ENCODE results near the gene SMC1B.

SMC1B gene

GRCh38 chr22:45318558-45319323 is 94.7 kb downstream of the SMC1B start:
- DNase-seq = peak; percentile 43

- peak; percentile 88 for DNase-seq
Measured at GRCh38 chr22:45318168-45318557, 95.2 kb downstream of the SMC1B start.

- no peak for DNase-seq
Measured at GRCh38 chr22:45317551-45318167, 95.7 kb downstream of the SMC1B start.

GRCh38 chr22:45316796-45317526 is 96.4 kb downstream of the SMC1B start:
- DNase-seq = no peak

DNA sequence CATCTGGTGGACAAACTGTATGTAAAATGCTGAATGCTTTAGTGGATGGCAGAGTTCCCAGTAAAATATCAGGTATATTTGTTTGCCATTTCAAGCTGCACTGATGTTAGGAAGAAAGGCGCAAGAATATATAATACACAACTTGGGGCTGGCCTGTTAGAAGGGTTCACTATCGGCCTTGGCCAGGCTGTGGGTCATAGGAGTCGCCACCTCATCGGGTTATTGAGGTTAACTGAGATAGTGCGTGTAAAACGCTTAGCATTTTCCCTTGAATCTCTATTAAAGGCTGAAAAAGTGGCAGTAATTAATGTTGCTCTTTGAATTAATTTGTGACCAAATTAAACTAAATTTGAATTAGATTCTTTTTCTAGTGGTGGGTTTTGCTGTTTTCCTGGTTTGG is 98.6 kb downstream of the SMC1B start:
- no peak for DNase-seq

GRCh38 chr22:45314054-45314721 is 99.2 kb downstream of the SMC1B start:
- no peak for DNase-seq

- DNase-seq = no peak
Measured at GRCh38 chr22:45312856-45313255, 100.5 kb downstream of the SMC1B start.

- DNase-seq = no peak
Measured at GRCh38 chr22:45312415-45312814, 101.0 kb downstream of the SMC1B start.

- DNase-seq = no peak
Measured at GRCh38 chr22:45310977-45311531, 102.3 kb downstream of the SMC1B start.

- DNase-seq = no peak
Measured at GRCh38 chr22:45310331-45310976, 102.9 kb downstream of the SMC1B start.

- peak; percentile 95 for DNase-seq
Measured at GRCh38 chr22:45309422-45310227, 103.8 kb downstream of the SMC1B start, which contains the start of gene FAM118A. FAM118A (plus strand) TSS chr22:45309934; CDS start chr22:45322380, 12,446 bp downstream.

GRCh38 chr22:45308957-45309421 is 104.4 kb downstream of the SMC1B start:
- peak; percentile 24 for DNase-seq

DNA sequence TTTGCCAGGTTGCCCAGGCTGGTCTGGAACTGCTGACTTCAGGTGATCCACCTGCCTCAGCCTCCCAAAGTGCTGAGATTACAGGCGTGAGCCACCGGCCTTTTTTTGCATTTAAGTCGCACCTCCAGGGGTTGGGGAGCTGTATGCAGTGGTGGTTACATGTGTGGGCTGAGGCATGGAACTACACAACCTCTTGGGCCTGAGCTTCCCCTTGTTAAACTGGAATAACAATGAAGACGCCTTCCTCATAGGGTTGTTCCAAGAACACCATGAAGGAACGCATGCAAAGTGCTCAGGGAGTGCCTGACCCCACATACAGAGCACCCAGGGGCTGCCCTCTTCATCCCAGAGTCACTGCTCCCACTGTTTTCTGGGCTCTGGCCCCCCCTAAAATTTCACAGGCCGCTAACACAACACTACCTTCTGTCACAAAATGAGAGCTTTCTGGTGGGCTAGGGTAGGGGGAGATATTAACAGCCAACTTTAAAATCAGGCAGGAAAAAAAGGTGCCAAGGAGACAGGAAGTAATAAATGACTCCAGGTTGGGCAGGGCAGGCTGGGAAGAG is 104.9 kb downstream of the SMC1B start:
- no peak for DNase-seq

- DNase-seq = no peak
Measured at GRCh38 chr22:45306139-45306538, 107.3 kb downstream of the SMC1B start.

GRCh38 chr22:45305456-45306075 is 107.8 kb downstream of the SMC1B start:
- DNase-seq = no peak

- no peak for DNase-seq
Measured at GRCh38 chr22:45304971-45305370, 108.4 kb downstream of the SMC1B start.

DNA sequence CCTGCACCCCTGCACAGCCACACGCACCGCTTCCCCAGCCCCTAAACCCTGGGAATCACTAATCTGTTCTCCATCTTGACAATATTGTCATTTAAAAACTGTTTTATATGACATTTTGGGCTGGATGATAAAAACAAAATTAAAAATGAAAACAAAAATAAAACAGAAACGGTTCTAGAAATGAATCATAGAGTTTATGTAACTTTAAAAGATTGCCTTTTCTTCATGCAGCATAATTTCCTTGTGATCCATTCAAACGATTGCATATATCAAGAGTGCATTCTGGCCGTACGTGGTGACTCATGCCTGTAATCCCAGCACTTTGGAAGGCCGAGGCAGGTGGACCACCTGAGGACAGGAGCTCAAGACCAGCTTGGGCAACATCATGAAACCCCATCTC is 110.2 kb downstream of the SMC1B start:
- DNase-seq = no peak

- no peak for DNase-seq
Measured at GRCh38 chr22:45302751-45303150, 110.6 kb downstream of the SMC1B start.

DNA sequence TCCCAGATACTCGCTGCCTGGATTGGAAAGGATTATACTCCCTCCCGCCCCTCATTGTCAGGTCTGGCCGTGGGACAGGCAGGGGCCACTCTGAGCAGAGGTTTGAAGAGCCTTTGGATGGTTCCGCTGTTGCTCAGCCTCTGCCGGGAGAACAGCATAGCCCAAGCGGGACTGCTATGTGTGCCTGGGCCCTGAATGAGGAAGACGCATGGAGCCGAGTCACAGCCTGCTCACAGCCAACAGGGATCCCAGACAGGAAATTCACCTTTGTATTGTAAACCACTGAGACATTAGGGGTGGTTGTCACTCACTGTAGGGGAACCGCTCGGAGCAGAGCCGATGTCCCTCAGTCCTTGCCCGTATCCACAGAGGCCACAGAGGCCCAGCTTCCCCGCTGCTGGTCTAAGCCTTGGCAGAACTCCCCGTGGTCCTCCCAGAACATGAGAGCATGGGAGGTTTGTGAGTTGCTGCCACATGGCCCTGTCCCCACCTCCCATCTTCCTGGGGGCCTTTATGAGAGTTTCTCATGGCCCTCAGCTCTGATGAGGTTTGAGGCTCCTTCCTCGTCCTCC is 114.4 kb downstream of the SMC1B start:
- no peak for DNase-seq

GRCh38 chr22:45296628-45297297 is 116.6 kb downstream of the SMC1B start:
- no peak for DNase-seq
